HS-27A (cell line): Measurements from ENCODE around the gene GCKR.

Experiments
- DNase-seq: peaks from one replicate; pipeline ENCODE4 v3.0.0-alpha.2; 2012; ENCODE audit warnings: low read depth, missing footprints

The GCKR gene

GRCh38 chr2:27571681-27572080, 75.0 kb downstream of the GCKR start:
- DNase-seq, result no peak

GRCh38 chr2:27572439-27572838, 75.8 kb downstream of the GCKR start:
- DNase-seq, result no peak

GRCh38 chr2:27572998-27573429, 76.4 kb downstream of the GCKR start:
- no peak for DNase-seq
